Activated CD8-positive, alpha-beta memory T cell treated with anti-CD3 and anti-CD28 coated beads, Interleukin-2, amount 10 ng/mL, durations not matched to agents 7 days and 5 days (primary cell): ENCODE results near the gene AMN. TPM values are rescaled to one million over a fixed set of nuclear protein-coding genes. Genes with fewer than 3 reads are reported as not detected.

ENCODE experiments used
- ATAC-seq: fragments of 150-1000 bp; cut with Tn5 transposase; one replicate; pipeline ENCODE4 v1.10.0; 2021; ENCODE audit warnings: moderate library complexity
- CTCF ChIA-PET: fragments of 350-600 bp; sonication (Branson Sonifier 250); formaldehyde crosslinking; loops from one replicate; lab custom pipeline; 2021; ENCODE audit warnings: antibody characterized with exemption; lab: Charles Lee
- DNase-seq: peaks from one replicate; pipeline ENCODE4 v3.0.0-alpha.2; 2020
- H3K27ac Mint-ChIP-seq: one replicate; pipeline ENCODE4 v1.8.0; 2021; ENCODE audit warnings: mild to moderate bottlenecking, mixed read lengths
- H3K27me3 Mint-ChIP-seq: one replicate; pipeline ENCODE4 v1.8.0; 2021; ENCODE audit warnings: mixed read lengths
- H3K36me3 Mint-ChIP-seq: one replicate; pipeline ENCODE4 v1.8.0; 2021; ENCODE audit warnings: mild to moderate bottlenecking, mixed read lengths
- H3K4me1 Mint-ChIP-seq: one replicate; pipeline ENCODE4 v1.8.0; 2021; ENCODE audit warnings: mixed read lengths
- H3K4me3 Mint-ChIP-seq: one replicate; pipeline ENCODE4 v1.8.0; 2021; ENCODE audit warnings: mild to moderate bottlenecking, moderate library complexity, mixed read lengths
- H3K9me3 Mint-ChIP-seq: one replicate; pipeline ENCODE4 v1.8.0; 2022; ENCODE audit warnings: low read depth, mixed read lengths
- total RNA-seq, 2 experiments: library from RNA; stranded (reverse); gene quantifications; one replicate each; pipeline ENCODE4 v1.2.3, GENCODE V29; 2021

AMN gene
- total RNA-seq, 2 experiments from 2014 or later = 0.35 to 0.53 TPM

- no peaks in the 10 kb centered on the region for H3K36me3 Mint-ChIP-seq
- H3K4me3 Mint-ChIP-seq = no peak overlapping the region
- ATAC-seq = no peak
- CTCF ChIA-PET = no interaction called here
- peaks cover 53% of the 10 kb centered on the region for H3K27me3 Mint-ChIP-seq
- no peak for DNase-seq
- H3K9me3 Mint-ChIP-seq = no peaks in the 10 kb centered on the region
- peaks cover 6% of the 10 kb centered on the region for H3K4me1 Mint-ChIP-seq
- no peak overlapping the region for H3K27ac Mint-ChIP-seq
Measured at GRCh38 chr14:102929241-102930137, 7.0 kb downstream of the AMN start.

- no peaks in the 10 kb centered on the region for H3K9me3 Mint-ChIP-seq
- DNase-seq = no peak
- no peak overlapping the region for H3K27ac Mint-ChIP-seq
- peaks cover 6% of the 10 kb centered on the region for H3K4me1 Mint-ChIP-seq
- CTCF ChIA-PET = no interaction called here
- no peak overlapping the region for H3K4me3 Mint-ChIP-seq
- no peaks in the 10 kb centered on the region for H3K36me3 Mint-ChIP-seq
- ATAC-seq = no peak
- peaks cover 47% of the 10 kb centered on the region for H3K27me3 Mint-ChIP-seq
Measured at GRCh38 chr14:102930138-102930752, 7.8 kb downstream of the AMN start.

DNA sequence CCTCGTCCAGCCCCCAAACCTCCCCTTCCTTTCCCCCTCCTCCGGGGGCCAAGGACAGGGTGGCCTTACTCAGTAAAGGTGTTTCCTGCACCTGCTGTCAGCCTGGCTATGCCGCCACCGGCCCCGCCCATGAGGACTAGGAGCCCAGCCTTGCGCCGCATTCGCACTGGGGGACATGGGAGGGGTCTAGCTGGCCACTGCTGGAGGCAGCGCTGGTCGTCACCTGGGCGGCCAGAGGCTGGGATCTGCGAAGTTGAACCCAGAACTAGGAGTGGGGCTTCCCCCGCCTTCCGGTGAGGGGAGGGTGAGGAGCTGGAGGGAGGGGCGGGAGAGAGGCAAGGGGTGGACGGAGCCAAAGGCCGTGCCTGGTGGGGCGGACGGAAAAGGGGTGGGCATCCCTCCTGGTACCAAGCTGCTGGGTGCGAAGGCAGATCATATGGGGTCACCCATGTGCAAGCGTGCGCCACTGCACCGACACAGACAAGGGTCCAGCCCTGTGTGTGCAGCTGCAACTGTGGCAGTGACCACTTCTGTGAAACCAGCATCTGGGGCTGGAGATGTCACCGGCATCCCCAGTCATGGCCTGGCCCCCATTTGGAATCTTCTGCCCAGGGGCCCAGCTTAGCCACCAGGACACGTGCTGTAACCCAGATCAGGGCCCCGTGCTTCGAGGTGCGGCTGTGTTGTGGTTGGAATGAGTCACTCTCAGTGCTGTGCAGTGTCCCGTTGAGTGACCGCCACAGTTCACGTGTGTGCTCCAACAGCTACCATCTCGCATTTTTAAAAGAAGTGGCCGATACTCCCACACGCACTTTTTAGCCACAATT lies 8.5 kb downstream of the AMN start:
- H3K9me3 Mint-ChIP-seq = no peaks in the 10 kb centered on the region
- peaks cover 39% of the 10 kb centered on the region for H3K27me3 Mint-ChIP-seq
- peaks cover 6% of the 10 kb centered on the region for H3K4me1 Mint-ChIP-seq
- DNase-seq (no peak), ATAC-seq (no peak)
- H3K27ac Mint-ChIP-seq = no peak overlapping the region
- H3K36me3 Mint-ChIP-seq = no peaks in the 10 kb centered on the region
- CTCF ChIA-PET = no interaction called here
- no peak overlapping the region for H3K4me3 Mint-ChIP-seq

GRCh38 chr14:102931580-102932285 lies 9.3 kb downstream of the AMN start:
- CTCF ChIA-PET = no interaction called here
- peaks cover 6% of the 10 kb centered on the region for H3K4me1 Mint-ChIP-seq
- no peak overlapping the region for H3K4me3 Mint-ChIP-seq
- H3K27me3 Mint-ChIP-seq = peaks cover 35% of the 10 kb centered on the region
- ATAC-seq (no peak), DNase-seq (no peak)
- H3K9me3 Mint-ChIP-seq = no peaks in the 10 kb centered on the region
- no peak overlapping the region for H3K27ac Mint-ChIP-seq
- no peaks in the 10 kb centered on the region for H3K36me3 Mint-ChIP-seq

GRCh38 chr14:102932484-102933248 lies 10.2 kb downstream of the AMN start:
- Mint-ChIP-seq H3K36me3 (no peaks in the 10 kb centered on the region), H3K27me3 (peaks cover 29% of the 10 kb centered on the region), H3K27ac (no peak overlapping the region), H3K4me3 (no peak overlapping the region), H3K9me3 (no peaks in the 10 kb centered on the region), H3K4me1 (peaks cover 6% of the 10 kb centered on the region)
- DNase-seq (no peak), ATAC-seq (no peak)
- CTCF ChIA-PET = interaction anchor here (1.1 kb wide), 1 partner anchor 238 kb away, joined by 3 read pairs; no protein-coding TSS in a partner anchor

- H3K27me3 Mint-ChIP-seq = peaks cover 20% of the 10 kb centered on the region
- CTCF ChIA-PET = interaction anchor here (1.1 kb wide), 1 partner anchor 239 kb away, joined by 3 read pairs; no protein-coding TSS in a partner anchor
- peaks cover 1% of the 10 kb centered on the region for H3K4me1 Mint-ChIP-seq
Measured at GRCh38 chr14:102933618-102934231, 11.3 kb downstream of the AMN start.

GRCh38 chr14:102935756-102936155 lies 13.3 kb downstream of the AMN start:
- ATAC-seq (no peak), DNase-seq (no peak)
- no peak overlapping the region for H3K4me3 Mint-ChIP-seq
- H3K27me3 Mint-ChIP-seq = peaks cover 14% of the 10 kb centered on the region
- no peaks in the 10 kb centered on the region for H3K9me3 Mint-ChIP-seq
- no peaks in the 10 kb centered on the region for H3K36me3 Mint-ChIP-seq
- CTCF ChIA-PET = interaction anchor here (0.5 kb wide), 1 partner anchor 341 kb away, joined by 3 read pairs; no protein-coding TSS in a partner anchor
- H3K4me1 Mint-ChIP-seq = no peaks in the 10 kb centered on the region
- H3K27ac Mint-ChIP-seq = no peak overlapping the region

More at GRCh38 chr14:102933618-102934231, 11.3 kb downstream of the AMN start:
- DNase-seq = no peak
- no peak overlapping the region for H3K27ac Mint-ChIP-seq
- no peak for ATAC-seq
- H3K36me3 Mint-ChIP-seq = no peaks in the 10 kb centered on the region
- H3K9me3 Mint-ChIP-seq = no peaks in the 10 kb centered on the region
- no peak overlapping the region for H3K4me3 Mint-ChIP-seq

DNA sequence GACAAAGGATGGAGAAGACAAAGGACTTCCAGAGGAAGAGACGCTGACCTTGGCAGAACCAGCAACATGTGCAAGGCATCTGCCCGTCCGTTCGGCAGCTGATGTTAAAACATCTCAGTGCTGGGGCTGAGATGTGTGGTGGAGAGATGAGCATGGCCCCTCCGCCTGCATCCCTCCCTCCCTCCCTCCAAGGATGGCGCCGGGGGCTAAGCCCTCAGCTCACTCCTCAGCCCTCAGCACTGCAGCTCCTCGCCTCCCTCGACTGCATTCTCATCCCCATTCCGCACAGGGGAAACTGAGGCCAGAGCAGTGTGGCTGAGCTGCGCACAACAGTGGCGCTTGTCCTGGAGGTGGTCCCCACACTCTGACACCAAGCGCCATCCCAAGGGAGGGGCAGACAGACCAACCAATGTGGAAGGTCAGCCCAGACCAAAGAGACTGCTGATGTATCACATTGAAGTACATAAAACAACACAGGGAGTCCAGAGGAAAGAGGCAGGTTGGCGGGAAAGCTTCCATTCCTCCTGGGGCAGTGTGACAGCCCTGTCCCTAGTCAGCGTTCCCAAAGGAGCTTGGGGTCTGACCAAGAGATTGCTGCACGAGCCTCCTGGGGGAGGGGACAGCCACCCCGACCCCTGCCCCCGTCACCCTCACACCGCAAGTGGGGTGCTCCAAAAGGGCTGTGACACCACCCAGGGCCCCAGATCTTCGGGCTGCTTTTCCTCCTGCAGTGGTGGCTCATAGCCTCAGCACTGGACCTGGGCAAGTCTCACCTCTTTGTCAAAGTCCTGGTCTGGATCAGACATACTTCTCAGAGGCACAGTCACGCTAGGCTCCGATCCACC lies 15.1 kb downstream of the AMN start:
- H3K36me3 Mint-ChIP-seq = no peaks in the 10 kb centered on the region

GRCh38 chr14:102938191-102938590 lies 15.7 kb downstream of the AMN start:
- Mint-ChIP-seq H3K36me3 (no peaks in the 10 kb centered on the region), H3K4me1 (no peaks in the 10 kb centered on the region), H3K27me3 (no peaks in the 10 kb centered on the region), H3K4me3 (no peak overlapping the region), H3K27ac (no peak overlapping the region), H3K9me3 (no peaks in the 10 kb centered on the region)
- DNase-seq (no peak), ATAC-seq (no peak)
- CTCF ChIA-PET = no interaction called here

More for the DNA sequence above, 15.1 kb downstream of the AMN start:
- CTCF ChIA-PET = no interaction called here
- H3K4me1 Mint-ChIP-seq = no peaks in the 10 kb centered on the region
- no peaks in the 10 kb centered on the region for H3K27me3 Mint-ChIP-seq
- H3K4me3 Mint-ChIP-seq = no peak overlapping the region
- H3K9me3 Mint-ChIP-seq = no peaks in the 10 kb centered on the region
- H3K27ac Mint-ChIP-seq = no peak overlapping the region
- ATAC-seq = no peak
- DNase-seq = no peak

- Mint-ChIP-seq H3K9me3 (no peaks in the 10 kb centered on the region), H3K4me1 (no peaks in the 10 kb centered on the region), H3K27me3 (no peaks in the 10 kb centered on the region), H3K36me3 (no peaks in the 10 kb centered on the region), H3K27ac (no peak overlapping the region), H3K4me3 (no peak overlapping the region)
- CTCF ChIA-PET = no interaction called here
- ATAC-seq = no peak
- no peak for DNase-seq
Measured at GRCh38 chr14:102939329-102939728, 16.9 kb downstream of the AMN start.

- no peak overlapping the region for H3K27ac Mint-ChIP-seq
- no peaks in the 10 kb centered on the region for H3K4me1 Mint-ChIP-seq
- ATAC-seq = no peak
- H3K4me3 Mint-ChIP-seq = no peak overlapping the region
- no peak for DNase-seq
- H3K9me3 Mint-ChIP-seq = no peaks in the 10 kb centered on the region
- no peaks in the 10 kb centered on the region for H3K27me3 Mint-ChIP-seq
- CTCF ChIA-PET = no interaction called here
- H3K36me3 Mint-ChIP-seq = no peaks in the 10 kb centered on the region
Measured at GRCh38 chr14:102939820-102940561, 17.5 kb downstream of the AMN start.
